GM20000 (cell line): ENCODE results near the gene TSR3.

Experiments
- DNase-seq: peaks from one replicate; pipeline ENCODE4 v3.0.0; 2012; ENCODE audit warnings: low spot score
- CTCF ChIP-seq: IDR thresholded peaks from 2 replicates; pipeline ENCODE4 v1.5.1; 2012; ENCODE audit warnings: mild to moderate bottlenecking, control low read depth; ENCODE audit errors: extremely low read depth, missing control alignments

TSR3 gene

DNA sequence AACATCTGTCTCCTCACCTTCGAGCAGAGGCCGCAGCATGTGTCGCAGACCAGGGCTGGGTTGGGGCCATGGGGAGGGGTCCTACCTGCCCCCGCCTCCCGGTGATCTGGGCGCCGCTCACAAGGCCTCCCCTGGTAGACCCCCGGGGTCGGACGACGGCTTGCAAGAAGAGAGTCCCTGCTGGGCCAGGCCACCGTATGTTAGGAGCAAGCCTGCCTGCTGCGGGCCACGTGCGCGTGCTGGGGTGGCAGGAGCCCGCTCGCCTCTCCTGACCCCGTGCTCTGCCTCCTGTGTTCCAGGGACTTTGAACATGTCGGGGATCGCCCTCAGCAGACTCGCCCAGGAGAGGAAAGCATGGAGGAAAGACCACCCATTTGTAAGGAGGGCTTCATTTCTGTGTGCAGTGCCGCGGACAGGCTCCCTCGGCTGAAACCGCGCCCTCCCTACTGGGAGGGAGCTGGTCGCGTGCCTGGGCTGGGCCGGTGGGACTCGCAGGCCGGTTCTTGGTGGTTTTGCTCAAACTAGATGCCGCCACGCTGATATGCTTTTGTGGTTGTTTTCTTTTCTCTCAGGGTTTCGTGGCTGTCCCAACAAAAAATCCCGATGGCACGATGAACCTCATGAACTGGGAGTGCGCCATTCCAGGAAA is 37.8 kb downstream of the TSR3 start:
- DNase-seq, result no peak
- no peak for TF ChIP-seq CTCF

GRCh38 chr16:1312903-1313302 is 38.8 kb downstream of the TSR3 start:
- no peak for TF ChIP-seq CTCF
- no peak for DNase-seq

DNA sequence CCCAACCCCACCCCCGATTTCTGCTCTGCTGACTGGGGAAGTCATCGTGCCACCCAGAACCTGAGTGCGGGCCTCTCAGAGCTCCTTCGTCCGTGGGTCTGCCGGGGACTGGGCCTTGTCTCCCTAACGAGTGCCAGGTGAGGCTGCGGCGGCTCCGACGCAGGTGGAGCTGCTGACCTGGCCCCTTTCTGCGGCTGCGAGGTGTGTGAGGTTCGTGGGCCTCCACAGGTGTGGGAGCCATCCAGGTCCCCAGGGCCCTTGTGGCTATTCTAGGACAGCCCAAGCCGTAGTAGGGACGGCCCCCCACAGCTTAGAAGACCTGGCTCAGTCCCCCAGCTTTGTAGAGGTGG is 39.2 kb downstream of the TSR3 start:
- no peak for DNase-seq
- no peak for TF ChIP-seq CTCF

DNA sequence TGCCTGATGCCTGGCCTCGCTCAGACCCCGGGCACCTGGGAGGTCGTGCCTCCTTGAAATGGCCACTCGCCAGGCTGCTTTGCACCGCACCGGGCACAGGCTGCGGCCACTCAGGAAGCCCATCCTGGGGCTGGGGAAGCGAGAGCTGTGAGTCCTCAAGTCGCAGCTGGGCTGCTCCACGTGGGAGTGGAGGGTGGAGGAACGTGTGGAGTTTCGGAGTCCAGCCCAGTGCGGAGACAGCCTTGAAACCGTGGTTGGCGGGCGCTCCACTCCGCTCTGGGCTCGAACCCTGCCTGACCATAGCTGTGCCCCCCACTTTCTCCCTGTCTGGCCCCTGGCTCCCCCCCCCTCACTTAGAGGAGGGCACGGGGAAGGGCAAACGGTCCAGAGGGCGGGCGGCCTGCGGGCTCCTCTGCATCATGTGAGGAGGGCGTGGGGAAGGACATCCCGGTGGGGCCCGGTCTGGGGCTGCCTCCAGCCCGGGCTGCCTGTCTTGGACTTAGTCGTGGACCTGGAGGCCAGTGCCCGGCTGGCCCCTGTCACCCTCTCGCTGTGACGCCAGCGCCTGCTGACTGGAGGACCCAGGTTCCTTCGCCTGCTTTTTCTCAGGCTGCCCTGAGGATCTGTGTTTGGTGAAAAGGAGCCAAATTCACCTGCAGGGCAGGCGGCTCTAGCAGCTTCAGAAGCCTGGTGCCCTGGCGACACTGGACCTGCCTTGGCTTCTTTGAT is 39.8 kb downstream of the TSR3 start:
- no peak for DNase-seq
- no peak for TF ChIP-seq CTCF

- DNase-seq, result no peak
Observed at GRCh38 chr16:1311212-1311737, 40.4 kb downstream of the TSR3 start.

DNA sequence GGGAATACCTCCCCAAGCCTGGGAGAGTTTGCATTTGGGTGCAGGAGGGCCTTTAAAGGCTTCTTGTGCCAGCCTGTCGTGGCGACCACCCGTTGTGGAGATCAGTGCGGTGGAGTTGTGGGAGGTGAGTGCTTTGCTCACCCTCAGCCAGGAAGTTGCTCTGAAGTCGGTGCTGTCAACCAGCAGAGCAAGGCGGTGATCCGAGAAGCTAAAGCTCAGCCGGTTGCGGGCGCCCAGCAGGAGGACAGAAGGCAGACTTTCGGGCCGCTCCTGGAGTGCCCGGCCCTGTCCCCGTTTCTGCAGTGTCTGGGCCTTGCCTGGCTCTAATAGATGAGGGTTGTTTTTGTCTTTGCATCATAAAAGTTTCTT is 40.9 kb downstream of the TSR3 start:
- TF ChIP-seq CTCF, result no peak
- DNase-seq, result no peak

More at GRCh38 chr16:1311212-1311737, 40.4 kb downstream of the TSR3 start:
- no peak for TF ChIP-seq CTCF

- peak; percentile 66 for DNase-seq
- TF ChIP-seq CTCF, result no peak
Observed at GRCh38 chr16:1309888-1310831, 41.5 kb downstream of the TSR3 start.
